AG04449 (cell line): ENCODE measurements around the gene ZNF282.
"Not testable (repeated sequence)": the region's sequence is repeated elsewhere in the genome, so short reads cannot be mapped to it uniquely, and the experiment has no call there.

Experiments used
- CTCF ChIA-PET: fragments of 350-600 bp; formaldehyde crosslinking; extraction: SDS; loops from one replicate; lab custom pipeline; 2021; ENCODE audit warnings: antibody characterized with exemption; lab: Yijun Ruan, JAX
- POLR2A ChIA-PET: fragments of 400-600, 350-600 bp; formaldehyde crosslinking; extraction: SDS; loops from one replicate; lab custom pipeline; 2020; ENCODE audit warnings: antibody characterized with exemption, inconsistent platforms; lab: Yijun Ruan, JAX
- DNase-seq: peaks from one replicate; pipeline ENCODE4 v3.0.0-alpha.2; 2010; ENCODE audit warnings: low read depth, low spot score
- H3K4me3 ChIP-seq: 2 replicates; pipeline ENCODE4 v1.5.1; 2011; ENCODE audit warnings: low read depth, mild to moderate bottlenecking, control low read depth, low read length
- TF ChIP-seq, protein P1 (sequence below): IDR thresholded peaks from one replicate; pipeline ENCODE4 v1.5.1; 2011; ENCODE audit warnings: mild to moderate bottlenecking, moderate library complexity, low read length, control low read depth, inconsistent platforms; ENCODE audit not compliant: insufficient read depth; ENCODE audit errors: missing control alignments

Gene ZNF282

DNA sequence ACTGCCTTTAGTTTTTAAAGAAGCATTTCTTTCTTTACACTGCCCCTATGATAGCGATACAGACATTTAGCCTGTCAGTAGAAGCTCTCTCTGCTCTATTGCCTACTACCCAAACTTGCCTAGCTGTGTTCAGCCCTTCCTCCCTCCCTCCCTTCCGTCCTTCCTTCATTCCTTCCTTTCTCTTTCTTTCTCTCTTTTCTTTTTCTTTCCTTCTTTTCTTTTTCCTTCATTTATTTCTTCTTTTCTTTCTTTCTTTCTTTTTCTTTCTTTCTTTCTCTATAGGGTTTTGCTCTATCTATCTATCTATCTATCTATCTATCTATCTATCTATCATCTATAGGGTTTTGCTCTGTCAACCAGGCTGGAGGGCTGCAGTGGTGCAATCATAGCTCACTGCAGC lies 37.0 kb downstream of the ZNF282 start:
- POLR2A ChIA-PET = no interaction called here
- TF ChIP-seq, protein P1, sequence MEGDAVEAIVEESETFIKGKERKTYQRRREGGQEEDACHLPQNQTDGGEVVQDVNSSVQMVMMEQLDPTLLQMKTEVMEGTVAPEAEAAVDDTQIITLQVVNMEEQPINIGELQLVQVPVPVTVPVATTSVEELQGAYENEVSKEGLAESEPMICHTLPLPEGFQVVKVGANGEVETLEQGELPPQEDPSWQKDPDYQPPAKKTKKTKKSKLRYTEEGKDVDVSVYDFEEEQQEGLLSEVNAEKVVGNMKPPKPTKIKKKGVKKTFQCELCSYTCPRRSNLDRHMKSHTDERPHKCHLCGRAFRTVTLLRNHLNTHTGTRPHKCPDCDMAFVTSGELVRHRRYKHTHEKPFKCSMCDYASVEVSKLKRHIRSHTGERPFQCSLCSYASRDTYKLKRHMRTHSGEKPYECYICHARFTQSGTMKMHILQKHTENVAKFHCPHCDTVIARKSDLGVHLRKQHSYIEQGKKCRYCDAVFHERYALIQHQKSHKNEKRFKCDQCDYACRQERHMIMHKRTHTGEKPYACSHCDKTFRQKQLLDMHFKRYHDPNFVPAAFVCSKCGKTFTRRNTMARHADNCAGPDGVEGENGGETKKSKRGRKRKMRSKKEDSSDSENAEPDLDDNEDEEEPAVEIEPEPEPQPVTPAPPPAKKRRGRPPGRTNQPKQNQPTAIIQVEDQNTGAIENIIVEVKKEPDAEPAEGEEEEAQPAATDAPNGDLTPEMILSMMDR = no peak
- DNase-seq = no peak
- H3K4me3 ChIP-seq = no peak overlapping the region
- CTCF ChIA-PET = interaction anchor here (1.2 to 1.5 kb wide), 5 partner anchors 10 to 85 kb away, joined by 3 to 6 read pairs (median 5); partner anchors contain the start of genes ZNF282 and ZNF398

DNA sequence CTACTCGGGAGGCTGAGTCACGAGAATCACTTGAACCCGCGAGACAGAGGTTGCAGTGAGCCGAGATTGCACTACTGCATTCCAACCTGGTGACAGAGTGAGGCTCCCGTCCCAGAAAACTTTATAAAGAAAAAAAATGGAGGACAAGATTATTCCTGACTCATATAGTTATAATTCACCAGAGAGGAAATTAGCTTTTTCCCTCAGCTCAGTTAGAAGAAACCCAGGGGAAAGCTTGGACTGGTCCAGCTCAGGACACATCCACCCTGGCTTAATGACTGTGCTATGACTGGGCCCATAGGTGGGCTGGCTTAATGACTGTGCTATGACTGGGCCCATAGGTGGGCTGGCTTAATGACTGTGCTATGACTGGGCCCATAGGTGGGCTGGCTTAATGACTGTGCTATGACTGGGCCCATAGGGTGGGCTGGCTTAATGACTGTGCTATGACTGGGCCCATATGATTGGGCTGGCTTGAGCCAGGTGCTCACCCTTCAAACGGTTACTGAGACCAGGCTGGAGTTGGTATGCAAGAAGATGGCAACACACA lies 38.4 kb downstream of the ZNF282 start:
- peak; percentile 57 for DNase-seq
- POLR2A ChIA-PET = interaction anchor here (0.7 to 1.5 kb wide), 3 partner anchors 28 to 45 kb away, joined by 4 to 13 read pairs (median 6); partner anchors contain the start of genes ZNF282 and ZNF783
- CTCF ChIA-PET = interaction anchor here (0.7 to 2.5 kb wide), 8 partner anchors 8 to 168 kb away, joined by 3 to 12 read pairs (median 4); partner anchors contain the start of genes ZNF425 and ZNF783
- H3K4me3 ChIP-seq = not testable (repeated sequence)

DNA sequence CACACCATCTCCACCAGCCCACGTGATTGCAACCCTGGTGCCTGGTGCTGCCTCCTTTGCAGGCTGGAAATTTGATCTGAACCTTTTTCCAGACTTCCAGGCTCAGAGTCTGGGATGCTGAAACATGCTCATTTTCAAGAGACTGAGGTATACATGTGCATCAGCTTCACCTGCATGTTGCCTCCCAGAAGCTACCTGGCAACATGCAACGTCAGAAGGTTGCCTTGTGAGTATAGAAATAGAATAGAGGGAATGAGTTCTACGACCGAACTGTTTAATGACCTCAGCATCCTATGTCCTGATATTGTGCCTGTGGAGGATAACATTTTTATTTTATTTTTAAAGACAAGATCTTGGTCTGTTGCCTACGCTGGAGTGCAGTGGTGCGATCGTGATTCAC lies 42.2 kb downstream of the ZNF282 start:
- TF ChIP-seq, protein P1 = no peak
- ChIA-PET POLR2A (no interaction called here), CTCF (interaction anchor here (1.5 kb wide), 1 partner anchor 15 kb away, joined by 5 read pairs; no protein-coding TSS in a partner anchor)
- H3K4me3 ChIP-seq = no peak overlapping the region
- DNase-seq = no peak

DNA sequence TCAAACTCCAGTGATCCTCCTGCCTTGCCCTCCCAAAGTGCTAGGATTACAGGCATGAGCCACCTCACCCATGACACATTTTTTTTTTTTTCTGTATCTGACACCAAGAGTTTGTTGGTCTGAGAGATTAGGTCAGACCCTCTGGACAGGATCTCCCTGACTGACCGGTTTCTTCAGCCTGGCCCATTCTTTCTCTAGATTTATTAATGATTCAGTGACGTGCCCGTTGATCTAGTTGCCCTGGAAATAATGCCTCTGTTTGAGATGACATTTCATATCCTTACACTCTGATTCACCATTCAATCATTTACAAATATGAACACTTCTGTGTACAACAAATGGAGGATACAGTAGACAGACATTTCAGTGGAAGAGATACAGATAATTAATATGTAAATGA lies 42.7 kb downstream of the ZNF282 start:
- POLR2A ChIA-PET = no interaction called here
- no peak overlapping the region for H3K4me3 ChIP-seq

DNA sequence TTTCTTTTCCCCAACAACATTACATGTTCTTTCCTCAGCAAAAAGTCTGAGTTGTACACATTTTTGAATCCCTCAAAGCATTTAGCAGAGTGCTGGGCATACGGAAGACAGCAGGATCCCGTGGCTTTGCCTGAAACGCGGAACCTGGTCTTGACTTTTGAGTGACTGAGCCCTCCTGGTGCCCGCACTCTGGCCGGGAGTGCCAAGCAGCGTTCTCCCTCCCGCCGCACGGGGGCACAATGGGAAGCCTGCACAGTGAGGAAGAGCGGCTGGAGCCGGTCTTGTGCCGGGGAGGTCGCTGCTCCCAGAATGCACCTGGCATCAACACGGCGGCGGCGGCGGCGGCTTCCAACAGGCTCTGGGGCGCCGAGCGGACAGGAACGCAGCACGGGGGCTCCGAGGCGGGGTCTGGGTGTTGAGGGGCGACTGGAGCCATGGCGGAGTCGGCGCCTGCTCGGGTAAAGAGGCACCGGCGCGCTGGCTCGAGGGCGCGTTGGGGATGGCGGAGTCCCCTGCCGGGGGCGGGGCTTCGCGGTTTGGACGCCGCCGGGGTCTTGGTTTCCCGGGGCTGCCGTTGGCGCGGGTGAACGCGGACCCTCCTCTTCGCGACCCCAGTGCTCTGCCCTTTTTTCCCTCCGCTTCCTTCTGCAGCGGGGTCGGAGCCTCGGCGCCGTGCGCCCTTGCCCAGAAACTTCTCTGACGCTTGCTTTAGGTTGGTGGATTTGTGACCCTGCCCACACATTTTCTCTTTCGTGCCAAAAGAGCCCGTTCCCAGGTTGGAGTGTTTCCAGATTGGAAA lies 44.2 kb downstream of the ZNF282 start, which contains the start of gene ZNF212:
TSS of gene ZNF212 (plus strand) at position 307 of the 799 bp plus-strand sequence. CDS start at position 435, 128 bp downstream.
- POLR2A ChIA-PET = no interaction called here
- CTCF ChIA-PET = interaction anchor here (0.7 to 4.4 kb wide), 11 partner anchors 9 to 51 kb away, joined by 3 to 20 read pairs (median 4); partner anchors contain the start of genes ZNF282 and ZNF783
- DNase-seq = peak; percentile 26
- peak within 1 kb of the TSS; percentile 95 for H3K4me3 ChIP-seq
- TF ChIP-seq, protein P1 = peak; percentile 99

More for the DNA sequence above, 42.7 kb downstream of the ZNF282 start:
- CTCF ChIA-PET = interaction anchor here (0.9 kb wide), 1 partner anchor 11 kb away, joined by 4 read pairs; no protein-coding TSS in a partner anchor
- no peak for DNase-seq
- TF ChIP-seq, protein P1 = no peak

DNA sequence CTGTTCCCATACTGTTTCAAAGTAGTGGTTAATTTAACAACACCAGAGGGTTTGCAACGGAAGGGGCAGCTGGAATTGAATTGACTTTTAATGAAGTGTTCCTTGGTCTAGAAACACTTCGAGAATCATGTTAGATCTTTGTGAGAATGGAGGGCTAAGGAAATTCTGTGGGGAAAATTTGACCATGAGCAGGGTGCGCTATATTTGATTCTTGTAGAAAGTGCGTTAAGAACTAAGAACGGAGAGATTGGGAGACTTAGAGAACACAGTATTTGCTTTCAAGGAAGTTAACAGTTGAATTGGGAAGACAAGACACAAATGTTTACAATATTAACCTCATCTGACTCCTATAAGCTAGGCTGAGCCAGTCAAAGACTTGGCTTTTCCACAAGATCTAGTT lies 45.3 kb downstream of the ZNF282 start:
- ChIA-PET POLR2A (no interaction called here), CTCF (interaction anchor here (0.6 to 4.4 kb wide), 10 partner anchors 8 to 131 kb away, joined by 3 to 20 read pairs (median 4); partner anchors contain the start of genes ZNF282 and ZNF783)
- no peak for DNase-seq
- TF ChIP-seq, protein P1 = no peak
- H3K4me3 ChIP-seq = peak overlapping the region; percentile 95
